Endothelial cell of umbilical vein (primary cell): ENCODE data around the gene PRKAR1B. TPM values are rescaled to one million over a fixed set of nuclear protein-coding genes. Genes with fewer than 3 reads are reported as not detected.
A peak's percentile ranks its signal among the peaks of the same experiment; 100 is the strongest.

Experiments used
- BruUV-seq: library from RNA; stranded (reverse); fragments of 400-500 nt; replicated peaks from 2 replicates; lab custom pipeline; 2021; lab: Mats Ljungman, UMichigan
- CTCF ChIA-PET: fragments of 300-600, 350-600 bp; sonication (Branson Sonifier 250); formaldehyde crosslinking; loops from one replicate; lab custom pipeline; 2021; ENCODE audit warnings: antibody characterized with exemption, inconsistent platforms; lab: Charles Lee
- POLR2A ChIA-PET: fragments of 300-600, 350-600 bp; sonication (Branson Sonifier 250); formaldehyde crosslinking; loops from one replicate; lab custom pipeline; 2021; ENCODE audit warnings: antibody characterized with exemption, inconsistent platforms; lab: Charles Lee
- DNase-seq: peaks from one replicate; pipeline ENCODE4 v3.0.0-alpha.2; 2011; ENCODE audit warnings: low read depth, low spot score
- FAIRE-seq: peaks from 2 replicates; lab custom pipeline; 2011; peaks lifted over from hg19 to GRCh38; lab: Jason Lieb, UNC
- H2AFZ ChIP-seq: 2 replicates; pipeline ENCODE4 v1.6.0; 2012; ENCODE audit warnings: low read depth, low read length, control low read depth, inconsistent platforms
- H3K27ac ChIP-seq: 2 replicates; pipeline ENCODE4 v1.5.1; 2011; ENCODE audit warnings: low read depth, mild to moderate bottlenecking, control low read depth, low read length, moderate library complexity; ENCODE audit not compliant: insufficient read depth
- H3K27me3 ChIP-seq, 2 experiments: 2 replicates each; pipeline versions ENCODE4 v1.6.0 to v1.6.1; 2011; ENCODE audit warnings: low read length in 2 of 2, mixed read lengths in 1 of 2; ENCODE audit not compliant: control insufficient read depth in 2 of 2, insufficient read depth in 2 of 2
- H3K36me3 ChIP-seq, 2 experiments: 2 replicates in 1 of 2; 3 replicates in 1 of 2; pipeline ENCODE4 v1.5.1; 2011; ENCODE audit warnings: low read length in 2 of 2, mild to moderate bottlenecking in 1 of 2, moderate library complexity in 1 of 2; ENCODE audit not compliant: control insufficient read depth in 2 of 2, insufficient read depth in 2 of 2; ENCODE audit errors: extremely low read depth in 1 of 2
- H3K4me1 ChIP-seq: 3 replicates; pipeline ENCODE4 v1.5.1; 2011; ENCODE audit warnings: mild to moderate bottlenecking, low read length; ENCODE audit not compliant: control insufficient read depth, insufficient read depth; ENCODE audit errors: extremely low read depth
- H3K4me2 ChIP-seq: 2 replicates; pipeline ENCODE4 v1.6.1; 2011; ENCODE audit warnings: low read length, control low read depth, mixed read lengths; ENCODE audit not compliant: insufficient read depth
- H3K4me3 ChIP-seq, 3 experiments: fragments of 200-600 bp in 1 of 3; sonication (generic), shearing (Covaris generic) in 1 of 3; replicated peaks in 1 of 3; 2 replicates each; pipeline ENCODE4 v1.5.1; 2011 to 2016; ENCODE audit warnings: control low read depth in 3 of 3, low read length in 3 of 3, mild to moderate bottlenecking in 2 of 3, inconsistent platforms in 1 of 3, low read depth in 1 of 3, moderate library complexity in 1 of 3; ENCODE audit not compliant: insufficient read depth in 1 of 3
- H3K79me2 ChIP-seq: 2 replicates; pipeline ENCODE4 v1.6.0; 2012; ENCODE audit warnings: low read length, inconsistent platforms; ENCODE audit not compliant: control insufficient read depth, insufficient read depth
- H3K9ac ChIP-seq: replicated peaks from 2 replicates; pipeline ENCODE3; 2011; ENCODE audit warnings: low read length, control low read depth; ENCODE audit not compliant: insufficient read depth; ENCODE audit errors: extremely low read depth
- H3K9me1 ChIP-seq: replicated peaks from 3 replicates; pipeline ENCODE4 v1.6.0; 2011; ENCODE audit warnings: mild to moderate bottlenecking, low read length; ENCODE audit not compliant: control insufficient read depth, insufficient read depth; ENCODE audit errors: extremely low read depth
- H3K9me3 ChIP-seq: replicated peaks from 2 replicates; pipeline ENCODE4 v1.5.1; 2012; ENCODE audit warnings: low read length, inconsistent platforms; ENCODE audit not compliant: control insufficient read depth, insufficient read depth
- H4K20me1 ChIP-seq: replicated peaks from 2 replicates; pipeline ENCODE3; 2011; ENCODE audit warnings: mild to moderate bottlenecking, low read length; ENCODE audit not compliant: control insufficient read depth, insufficient read depth; ENCODE audit errors: extremely low read depth
- CTCF ChIP-seq, 2 donors: IDR thresholded peaks; 1 replicate in 1 of 2; 2 replicates in 1 of 2; pipeline ENCODE4 v1.5.1; 2011; ENCODE audit warnings: low read length in 2 of 2, mild to moderate bottlenecking in 2 of 2, moderate library complexity in 2 of 2, control low read depth in 1 of 2, inconsistent platforms in 1 of 2, low read depth in 1 of 2; ENCODE audit not compliant: insufficient read depth in 1 of 2; ENCODE audit errors: extremely low read depth in 1 of 2
- EZH2 ChIP-seq: IDR thresholded peaks from 2 replicates; pipeline ENCODE4 v1.6.1; 2012; ENCODE audit warnings: borderline replicate concordance, low read depth, mild to moderate bottlenecking, moderate library complexity, low read length, inconsistent platforms; ENCODE audit not compliant: severe bottlenecking
- FOS ChIP-seq: IDR thresholded peaks from 2 replicates; pipeline ENCODE4 v1.6.1; 2011; ENCODE audit warnings: mild to moderate bottlenecking, low read length, moderate library complexity, borderline replicate concordance; ENCODE audit not compliant: insufficient read depth
- GATA2 ChIP-seq: IDR thresholded peaks from 2 replicates; pipeline ENCODE4 v1.7.0; 2011; ENCODE audit warnings: low read depth, mild to moderate bottlenecking, moderate library complexity, mixed read lengths, low read length; ENCODE audit not compliant: insufficient read length, insufficient read depth
- JUN ChIP-seq: IDR thresholded peaks from 2 replicates; pipeline ENCODE4 v1.6.1; 2011; ENCODE audit warnings: borderline replicate concordance, low read depth; ENCODE audit not compliant: insufficient read length, insufficient read depth
- MAX ChIP-seq: IDR thresholded peaks from 2 replicates; pipeline ENCODE4 v1.6.1; 2011; ENCODE audit not compliant: insufficient read depth, insufficient read length
- MYC ChIP-seq: IDR thresholded peaks from one replicate; pipeline ENCODE4 v1.6.1; 2011; ENCODE audit warnings: mild to moderate bottlenecking, low read depth, low read length
- POLR2A ChIP-seq: IDR thresholded peaks from 2 replicates; pipeline ENCODE4 v1.6.1; 2012; ENCODE audit warnings: low read depth, mild to moderate bottlenecking, control low read depth, low read length
- POLR2AphosphoS5 ChIP-seq: IDR thresholded peaks from 2 replicates; pipeline ENCODE4 v1.6.1; 2012; ENCODE audit warnings: low read depth, mild to moderate bottlenecking, control low read depth, low read length, moderate library complexity; ENCODE audit not compliant: insufficient read depth
- dilution Hi-C: fragments of 300-500 bp; cut with MboI; formaldehyde crosslinking; loops from one replicate; pipeline ENCODE4 v1.15.0; 2019; ENCODE audit warnings: low sequenced_read_pairs; ENCODE audit not compliant: extremely low pct_ligation_motif_present
- intact Hi-C: fragments of 100-400 bp; cut with micrococcal nuclease; formaldehyde crosslinking; loops from one replicate; pipeline ENCODE4 v1.10.0; 2022
- polyA plus RNA-seq, 4 experiments: library from polyadenylated mRNA; depleted of rRNA in 3 of 4; stranded (reverse) in 3 of 4; unstranded in 1 of 4; fragments of >200 nt; gene quantifications; 2 replicates each; pipeline versions ENCODE4 v1.2.1 to v1.2.3, GENCODE V29; 2011 to 2012; ENCODE audit warnings: missing spikeins in 1 of 4
- total RNA-seq: library from RNA; stranded (reverse); gene quantifications from 2 replicates; pipeline ENCODE4 v1.2.3, GENCODE V29; 2021

PRKAR1B gene
- total and polyA plus RNA-seq, 2 donors (not counting 3 experiments of a cell fraction or from before 2014, with no cell fraction given): 15.4 to 29.2 TPM

DNA sequence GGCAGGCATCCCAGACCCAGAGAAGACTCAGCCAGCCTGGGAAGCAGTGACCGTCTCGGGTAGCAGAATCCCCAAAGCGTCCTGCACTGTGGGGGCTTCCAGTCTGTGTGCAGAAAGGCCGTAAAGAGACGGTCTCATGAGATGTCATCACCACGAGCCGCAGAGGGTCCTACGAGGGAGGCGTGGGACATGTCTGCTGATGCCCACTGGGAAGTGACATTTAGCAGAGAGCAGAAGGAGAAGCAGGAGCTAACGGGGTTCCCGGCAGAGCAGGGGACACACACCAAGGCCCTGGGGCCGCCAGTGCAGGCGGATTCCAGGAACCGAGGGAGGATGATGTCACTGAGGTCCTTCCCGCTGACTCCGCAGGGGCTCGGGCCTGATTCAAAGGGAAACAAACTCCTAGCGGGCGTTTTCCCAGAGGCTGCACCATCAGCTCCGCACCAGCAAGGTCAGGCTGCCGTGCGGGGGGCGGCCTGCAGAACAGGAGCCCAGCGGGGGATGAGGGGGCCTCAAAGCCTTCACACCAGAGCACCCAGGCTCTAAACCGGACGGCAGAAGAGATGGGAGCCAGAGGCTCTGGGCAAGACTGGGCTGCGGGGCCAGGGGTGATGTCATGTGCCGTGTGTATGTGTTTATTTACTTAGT lies 122.1 kb downstream of the PRKAR1B start:
- FAIRE-seq: peak; percentile 43

More for the DNA sequence above, 122.1 kb downstream of the PRKAR1B start:
- TSS peak; percentile 31 for BruUV-seq
- DNase-seq: no peak
- POLR2A ChIA-PET: interaction anchor here (0.6 to 1.4 kb wide), 3 partner anchors 15 to 122 kb away, joined by 3 to 12 read pairs (median 4); partner anchors contain the start of gene PRKAR1B
- H3K9me1 ChIP-seq: no peaks in the 10 kb centered on the region
- dilution Hi-C loops: no loop called here
- H2AFZ ChIP-seq: peak overlapping the region; percentile 7
- peak overlapping the region; percentile 23 for H3K4me2 ChIP-seq
- intact Hi-C loops: loop anchor here (1.0 to 5.0 kb wide), 6 partner anchors 62 to 272 kb away; partner anchors contain the start of genes DNAAF5, GET4, PDGFA and PRKAR1B
- H4K20me1 ChIP-seq: no peaks in the 10 kb centered on the region
- H3K36me3 ChIP-seq: no peaks in the 10 kb centered on the region
- TF ChIP-seq MAX: no peak
- no peak for TF ChIP-seq POLR2AphosphoS5
- TF ChIP-seq POLR2A: no peak
- no peak for TF ChIP-seq CTCF (IDR thresholded peaks at IDR 0.05; ENCODE audit: extremely low read depth in 1 of 2, insufficient read depth in 1 of 2, low read depth in 1 of 2, low read length in 2 of 2)
- TF ChIP-seq MYC: no peak
- no peak for TF ChIP-seq FOS
- TF ChIP-seq GATA2: no peak
- no peak for TF ChIP-seq JUN
- TF ChIP-seq EZH2: no peak
- no peaks in the 10 kb centered on the region for H3K79me2 ChIP-seq
- no peak overlapping the region for H3K4me3 ChIP-seq
- H3K27me3 ChIP-seq: no peaks in the 10 kb centered on the region
- H3K9ac ChIP-seq: peak overlapping the region; percentile 71
- H3K9me3 ChIP-seq: no peaks in the 10 kb centered on the region
- CTCF ChIA-PET: interaction anchor here (1.0 to 1.7 kb wide), 5 partner anchors 15 to 272 kb away, joined by 3 to 7 read pairs (median 4); no protein-coding TSS in a partner anchor
- peaks cover 65% of the 10 kb centered on the region for H3K4me1 ChIP-seq
- peak overlapping the region; percentile 97 for H3K27ac ChIP-seq
